Fibroblast of skin of left quadriceps (primary cell): ENCODE data around the gene ZSWIM8.

Experiments used
- DNase-seq, 2 experiments: peaks; one replicate each; pipeline ENCODE4 v3.0.0-alpha.2; 2013; ENCODE audit warnings: low read depth in 2 of 2

The ZSWIM8 gene

DNA sequence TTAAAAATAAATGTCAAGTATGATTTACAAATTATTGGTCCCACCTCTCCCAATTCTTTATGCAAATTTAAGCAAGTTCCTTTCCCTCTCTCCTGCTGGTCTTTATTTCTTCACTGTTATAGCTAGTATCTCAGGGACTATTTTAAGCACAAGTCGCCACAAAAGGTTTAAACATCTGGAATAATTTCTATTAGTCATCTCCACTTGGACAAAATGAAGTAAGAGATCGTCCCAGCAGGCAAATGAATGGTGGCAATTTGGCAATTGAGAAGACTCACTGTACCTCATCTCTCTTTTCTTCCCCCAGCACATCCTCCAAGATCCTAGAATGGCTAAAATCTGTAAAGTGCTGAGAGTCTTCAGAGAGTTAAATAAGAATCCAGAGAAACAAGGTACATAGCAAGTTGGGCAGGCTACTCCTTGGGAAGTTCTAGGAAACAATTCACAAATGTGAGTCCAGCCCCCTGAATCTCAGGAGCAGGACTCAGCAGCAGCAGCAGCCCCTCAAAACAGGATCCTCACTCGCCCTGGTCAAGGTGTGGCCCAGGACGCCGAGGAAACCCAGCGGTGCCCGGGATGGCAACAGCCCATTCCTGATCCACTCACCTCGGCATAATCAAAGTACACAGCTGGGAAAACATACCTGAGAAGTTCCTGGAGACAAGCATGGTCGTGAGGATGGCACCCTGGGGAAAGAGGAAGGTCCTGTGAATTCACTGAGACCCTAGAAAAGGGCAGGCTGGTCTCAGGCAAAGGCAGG, 56.3 kb downstream of the ZSWIM8 start:
- peak in 1 of 2 experiments; percentile 10 for DNase-seq

DNA sequence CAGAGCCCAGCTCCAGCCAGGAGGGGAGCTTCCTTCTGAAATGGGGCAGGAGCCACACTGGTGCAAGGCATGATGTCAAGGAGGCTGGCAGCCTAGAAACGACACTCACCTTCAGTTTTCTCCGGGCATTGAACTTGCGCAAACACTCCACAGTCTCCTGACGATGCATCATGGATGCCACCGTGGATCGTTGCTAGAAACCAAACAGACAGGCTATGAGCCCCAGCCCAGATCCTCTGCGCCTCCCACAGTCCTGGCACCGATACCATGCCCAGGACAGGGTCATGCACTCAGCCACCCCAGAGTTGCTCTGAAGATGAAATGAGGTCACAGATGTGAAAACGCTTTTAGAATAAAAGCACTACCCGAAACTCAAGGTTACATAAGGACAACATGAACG, 56.9 kb downstream of the ZSWIM8 start:
- no peak for DNase-seq

DNA sequence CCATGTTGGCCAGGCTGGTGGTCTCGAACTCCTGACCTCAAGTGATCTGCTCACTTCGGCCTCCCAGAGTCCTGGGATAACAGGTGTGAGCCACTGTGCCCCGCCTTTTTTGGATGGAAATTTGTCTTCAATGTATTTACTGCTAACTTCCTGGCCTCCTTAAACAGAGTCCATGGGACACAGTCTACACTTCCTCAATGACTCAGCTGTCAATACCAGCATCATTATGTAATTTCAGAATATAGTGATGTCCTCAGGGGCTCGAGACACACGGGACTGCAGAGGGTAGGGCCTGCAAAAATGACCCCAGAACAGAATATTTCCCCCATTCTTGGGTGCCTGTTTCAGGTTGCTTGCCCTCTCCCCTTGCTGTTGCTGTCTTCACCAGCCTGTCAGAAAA, 57.9 kb downstream of the ZSWIM8 start:
- no peak for DNase-seq

DNA sequence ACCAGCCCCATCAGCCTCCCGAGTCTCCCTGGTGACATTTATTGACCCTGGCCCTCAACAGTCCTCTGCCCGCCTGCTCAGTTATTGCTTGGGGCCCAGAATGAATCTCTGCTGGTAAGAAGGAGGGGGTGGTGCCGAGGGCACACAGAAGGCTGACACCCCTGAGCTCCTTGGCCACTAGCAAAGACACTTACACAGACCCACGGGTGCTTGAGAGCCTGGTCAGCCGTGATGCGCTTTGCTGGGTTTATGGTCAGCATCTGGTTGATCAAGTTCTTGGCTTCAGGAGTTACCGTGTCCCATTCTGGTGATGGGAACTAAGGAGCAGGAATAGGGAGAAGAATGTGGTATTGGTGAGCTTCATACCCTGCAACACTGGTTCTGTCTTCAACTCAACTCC, 61.6 kb downstream of the ZSWIM8 start:
- no peak for DNase-seq

DNA sequence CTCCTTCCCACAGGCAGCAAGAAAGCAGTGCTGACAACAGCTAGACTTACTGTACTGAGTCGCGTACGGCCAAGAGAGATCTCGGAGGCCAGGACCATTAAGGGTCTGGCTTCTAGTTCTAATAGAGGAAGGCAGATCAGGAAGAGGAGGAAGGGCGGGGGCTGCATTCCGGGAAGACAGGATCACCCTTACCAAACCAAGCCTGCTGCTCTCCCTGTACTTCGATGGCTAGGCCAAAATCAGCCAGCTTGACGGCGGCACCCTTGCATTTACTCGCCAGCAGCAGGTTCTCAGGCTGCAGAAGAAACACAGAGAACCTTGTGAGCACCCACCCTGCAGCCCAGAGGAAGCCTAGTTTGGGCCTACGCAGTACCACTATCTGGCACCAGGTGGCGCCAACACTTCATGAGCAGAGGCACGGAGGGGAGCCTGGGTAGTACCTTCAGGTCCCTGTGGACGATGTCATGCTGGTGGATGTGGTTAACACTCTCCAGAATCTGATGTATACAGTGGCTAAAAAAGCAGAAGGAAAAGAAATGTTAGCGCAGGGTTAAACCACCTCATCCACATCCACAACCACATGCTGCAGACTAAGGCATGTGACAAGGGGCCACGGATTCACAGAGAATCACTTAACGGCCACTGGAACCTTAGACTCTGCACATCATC, 63.5 kb downstream of the ZSWIM8 start:
- DNase-seq: peak; percentile 62 to 65

DNA sequence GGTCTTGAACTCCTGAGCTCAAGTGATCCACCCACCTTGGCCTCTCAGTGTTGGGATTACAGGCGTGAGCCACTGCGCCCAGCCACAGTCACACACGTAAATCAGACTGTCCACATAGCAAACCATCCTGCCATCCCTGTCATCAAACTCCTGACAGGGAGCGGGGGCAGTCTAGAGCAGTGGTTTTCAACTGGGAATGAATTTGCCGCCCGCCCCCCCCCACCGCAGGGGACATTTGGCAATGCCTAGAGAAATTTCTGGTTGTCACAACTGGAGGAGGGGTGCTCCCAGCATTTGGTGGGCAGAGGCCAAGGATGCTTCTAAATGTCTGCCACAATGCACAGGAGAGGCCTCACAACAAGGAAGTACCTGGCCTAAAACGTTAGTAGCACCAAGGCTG, 64.8 kb downstream of the ZSWIM8 start:
- no peak for DNase-seq

DNA sequence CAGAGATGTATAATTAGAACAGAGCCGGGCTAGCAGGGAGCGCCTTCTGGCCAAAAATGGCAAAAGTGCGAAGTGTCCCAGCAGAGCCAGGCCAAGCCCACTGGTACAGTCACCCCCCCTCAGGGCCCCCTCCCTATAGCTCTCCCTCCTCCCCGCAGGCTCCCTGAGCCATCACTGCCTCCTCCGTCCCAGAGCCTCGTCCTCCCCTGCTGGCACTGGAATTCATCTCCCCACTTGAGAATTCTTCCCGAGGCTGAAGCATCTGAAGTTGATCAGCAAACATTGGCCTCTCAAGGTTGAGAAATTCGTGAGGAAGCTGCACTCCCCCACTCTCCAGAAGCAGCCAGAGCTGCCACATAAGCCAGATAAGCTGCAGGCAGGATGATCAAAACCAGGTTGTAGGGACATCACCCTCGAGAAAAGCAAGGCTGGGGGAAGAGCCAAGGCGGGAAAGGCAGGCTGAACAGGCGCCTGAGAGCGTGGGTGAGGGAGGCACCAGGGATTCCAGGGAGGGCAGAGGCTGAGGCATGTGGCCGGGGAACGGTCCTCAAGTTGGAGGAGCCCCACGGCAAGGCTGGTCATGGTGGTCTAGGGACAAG, 65.6 kb downstream of the ZSWIM8 start:
- DNase-seq: peak; percentile 97
